ENCODE data around the gene CHRDL1. TPM values are rescaled to one million over a fixed set of nuclear protein-coding genes. Genes with fewer than 3 reads are reported as not detected.

The CHRDL1 gene
- polyA plus RNA-seq, 1 donor from 2014 or later: 2.0 TPM

- Histone ChIP-seq H3K27ac (ENCODE audit: low read length) (no peak overlapping the region), H3K4me2 (ENCODE audit: low read length) (no peak overlapping the region), H3K9ac (ENCODE audit: low read length) (no peak overlapping the region), H3K4me3 (ENCODE audit: low read length) (no peak overlapping the region), H3K79me2 (replicated peaks; ENCODE audit: insufficient read depth, low read length) (no peaks in the 10 kb centered on the region), H4K20me1 (ENCODE audit: insufficient read depth) (no peaks in the 10 kb centered on the region), H2AFZ (ENCODE audit: low read depth, low read length) (no peak overlapping the region), H3K9me2 (ENCODE audit: insufficient read depth, low read length) (no peaks in the 10 kb centered on the region), H3K9me3 (ENCODE audit: low read length) (no peaks in the 10 kb centered on the region), H3K27me3 (ENCODE audit: insufficient read depth, low read depth, low read length) (no peaks in the 10 kb centered on the region), H3K36me3 (ENCODE audit: insufficient read depth, low read length) (no peaks in the 10 kb centered on the region), H3F3A (ENCODE audit: insufficient read depth, low read length, poor library complexity, severe bottlenecking) (no peaks in the 10 kb centered on the region)
- TF ChIP-seq MXI1 (conservative IDR thresholded peaks at IDR 0.05; ENCODE audit: poor library complexity, severe bottlenecking) (no peak), RAD21 (conservative IDR thresholded peaks at IDR 0.05) (no peak), CTCF (IDR thresholded peaks at IDR 0.05; ENCODE audit: poor library complexity, severe bottlenecking) (no peak), POLR2AphosphoS5 (IDR thresholded peaks at IDR 0.05) (no peak), EZH2 (IDR thresholded peaks at IDR 0.05; ENCODE audit: borderline replicate concordance, insufficient read depth, low read length, poor library complexity, severe bottlenecking) (no peak), REST (IDR thresholded peaks at IDR 0.05; ENCODE audit: borderline replicate concordance) (no peak), TAF1 (IDR thresholded peaks at IDR 0.05; ENCODE audit: low read depth) (no peak), SMC3 (conservative IDR thresholded peaks at IDR 0.05; ENCODE audit: poor library complexity) (no peak), EP300 (conservative IDR thresholded peaks at IDR 0.05; ENCODE audit: poor library complexity, severe bottlenecking) (no peak)
These were observed 40.0 kb downstream of the CHRDL1 start for GRCh38 chrX:110755611-110756010.

GRCh38 chrX:110755061-110755460 is 40.6 kb downstream of the CHRDL1 start:
- no peaks in the 10 kb centered on the region for H3K79me2 ChIP-seq (replicated peaks; ENCODE audit: insufficient read depth, low read length)
- TF ChIP-seq POLR2AphosphoS5 (IDR thresholded peaks at IDR 0.05): no peak
- no peak for TF ChIP-seq REST (IDR thresholded peaks at IDR 0.05; ENCODE audit: borderline replicate concordance)
- TF ChIP-seq RAD21 (conservative IDR thresholded peaks at IDR 0.05): no peak
- TF ChIP-seq EZH2 (IDR thresholded peaks at IDR 0.05; ENCODE audit: borderline replicate concordance, insufficient read depth, low read length, poor library complexity, severe bottlenecking): no peak
- no peaks in the 10 kb centered on the region for H3K27me3 ChIP-seq (ENCODE audit: insufficient read depth, low read depth, low read length)

More at GRCh38 chrX:110755061-110755460, 40.6 kb downstream of the CHRDL1 start:
- Histone ChIP-seq H3K9ac (ENCODE audit: low read length) (no peak overlapping the region), H3K36me3 (ENCODE audit: insufficient read depth, low read length) (no peaks in the 10 kb centered on the region), H2AFZ (ENCODE audit: low read depth, low read length) (no peak overlapping the region), H4K20me1 (ENCODE audit: insufficient read depth) (no peaks in the 10 kb centered on the region), H3K27ac (ENCODE audit: low read length) (no peak overlapping the region), H3K4me3 (ENCODE audit: low read length) (no peak overlapping the region), H3K9me2 (ENCODE audit: insufficient read depth, low read length) (no peaks in the 10 kb centered on the region), H3F3A (ENCODE audit: insufficient read depth, low read length, poor library complexity, severe bottlenecking) (no peaks in the 10 kb centered on the region), H3K9me3 (ENCODE audit: low read length) (no peaks in the 10 kb centered on the region), H3K4me2 (ENCODE audit: low read length) (no peak overlapping the region)

All from neural cell (in vitro differentiated cells).